Measurements from ENCODE around the gene ADM5. TPM values are rescaled to one million over a fixed set of nuclear protein-coding genes. Genes with fewer than 3 reads are reported as not detected.

ADM5 gene
- total RNA-seq, 1 experiment from 2014 or later = 13.5 TPM

DNA sequence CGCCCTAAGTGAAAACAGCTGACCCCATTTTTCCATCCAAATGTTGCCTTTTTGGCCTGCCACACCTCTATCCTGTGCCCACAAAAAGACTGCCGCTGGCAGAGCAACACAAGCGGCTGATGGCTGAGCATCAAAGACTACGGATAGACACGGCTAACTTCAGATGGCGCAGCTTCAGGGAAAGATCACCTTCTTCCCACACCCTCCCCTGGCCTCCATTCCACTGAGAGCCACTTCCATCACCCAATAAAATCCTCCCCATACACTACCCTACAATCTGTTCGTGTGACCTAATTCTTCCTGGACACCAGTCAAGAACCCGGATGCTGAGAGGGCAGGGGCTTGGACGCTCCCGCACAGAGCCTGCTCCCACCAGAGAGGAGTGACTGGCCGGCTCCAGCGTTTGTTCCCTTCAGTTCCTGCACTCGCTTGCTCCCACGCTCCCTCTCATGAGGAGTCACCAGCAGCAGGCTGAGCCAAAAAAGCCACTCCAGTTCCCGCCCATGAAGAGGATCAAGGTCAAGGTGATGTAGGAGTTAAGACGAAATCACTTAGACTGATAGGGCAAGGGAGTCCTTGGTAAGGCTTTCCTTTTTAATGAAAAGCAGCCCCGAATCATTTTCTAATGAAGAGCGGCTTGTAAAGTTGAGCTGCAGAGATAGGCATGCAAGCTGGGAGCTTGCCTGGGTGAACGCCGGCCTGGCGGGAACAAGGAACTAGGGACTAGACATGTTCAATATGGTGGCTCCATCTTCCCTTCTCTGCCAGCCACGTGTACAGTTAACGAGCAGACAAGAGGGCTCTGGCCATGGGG lies 38.0 kb downstream of the ADM5 start:
- H4K5ac ChIP-seq (ENCODE audit: insufficient read length, low read depth, low read length) = no peak overlapping the region
- H3K27me3 ChIP-seq (ENCODE audit: insufficient read depth, low read length) = no peaks in the 10 kb centered on the region
- H3K4me1 ChIP-seq (ENCODE audit: insufficient read depth, low read length) = no peaks in the 10 kb centered on the region; the same call in 1 of the 2 replicates
- H3K9me3 ChIP-seq (ENCODE audit: control insufficient read depth, low read depth, low read length) = no peaks in the 10 kb centered on the region
- H2BK5ac ChIP-seq (ENCODE audit: insufficient read length, low read length) = no peak overlapping the region
- H3K79me1 ChIP-seq (ENCODE audit: insufficient read depth, low read depth, low read length, poor library complexity, severe bottlenecking) = no peaks in the 10 kb centered on the region
- TF ChIP-seq, protein P1, sequence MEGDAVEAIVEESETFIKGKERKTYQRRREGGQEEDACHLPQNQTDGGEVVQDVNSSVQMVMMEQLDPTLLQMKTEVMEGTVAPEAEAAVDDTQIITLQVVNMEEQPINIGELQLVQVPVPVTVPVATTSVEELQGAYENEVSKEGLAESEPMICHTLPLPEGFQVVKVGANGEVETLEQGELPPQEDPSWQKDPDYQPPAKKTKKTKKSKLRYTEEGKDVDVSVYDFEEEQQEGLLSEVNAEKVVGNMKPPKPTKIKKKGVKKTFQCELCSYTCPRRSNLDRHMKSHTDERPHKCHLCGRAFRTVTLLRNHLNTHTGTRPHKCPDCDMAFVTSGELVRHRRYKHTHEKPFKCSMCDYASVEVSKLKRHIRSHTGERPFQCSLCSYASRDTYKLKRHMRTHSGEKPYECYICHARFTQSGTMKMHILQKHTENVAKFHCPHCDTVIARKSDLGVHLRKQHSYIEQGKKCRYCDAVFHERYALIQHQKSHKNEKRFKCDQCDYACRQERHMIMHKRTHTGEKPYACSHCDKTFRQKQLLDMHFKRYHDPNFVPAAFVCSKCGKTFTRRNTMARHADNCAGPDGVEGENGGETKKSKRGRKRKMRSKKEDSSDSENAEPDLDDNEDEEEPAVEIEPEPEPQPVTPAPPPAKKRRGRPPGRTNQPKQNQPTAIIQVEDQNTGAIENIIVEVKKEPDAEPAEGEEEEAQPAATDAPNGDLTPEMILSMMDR (conservative IDR thresholded peaks at IDR 0.05) = no peak
- no peak overlapping the region for H4K91ac ChIP-seq (ENCODE audit: insufficient read length, low read depth, low read length)
- no peak overlapping the region for H4K8ac ChIP-seq (replicated peaks; ENCODE audit: insufficient read length, low read depth, low read length)
- H3K79me2 ChIP-seq (ENCODE audit: insufficient read depth, low read length) = no peaks in the 10 kb centered on the region
- H2BK15ac ChIP-seq (ENCODE audit: low read depth, low read length) = no peak overlapping the region
- no peaks in the 10 kb centered on the region for H3K23me2 ChIP-seq (ENCODE audit: insufficient read length, low read depth, low read length, poor library complexity, severe bottlenecking)
- peaks cover 9% of the 10 kb centered on the region for H3K27me3 Mint-ChIP-seq (ENCODE audit: low read depth)
- no peaks in the 10 kb centered on the region for H4K20me1 ChIP-seq (ENCODE audit: control insufficient read depth, insufficient read depth, insufficient read length)
- no CpG with 5 or more reads among the region's 23 CpGs for WGBS (ENCODE audit: extremely low coverage, insufficient read length, low lambda C conversion rate)
- no peak overlapping the region for H2BK12ac ChIP-seq (ENCODE audit: insufficient read length, low read depth, low read length)
- H3K4me3 Mint-ChIP-seq = no peak overlapping the region
- peaks cover 6 to 10% of the 10 kb centered on the region in 2 experiments for H3K4me1 Mint-ChIP-seq
- H2AFZ ChIP-seq (ENCODE audit: low read length) = no peak overlapping the region
- no peak overlapping the region for H3T11ph ChIP-seq (ENCODE audit: low read length)
- no peak overlapping the region for H2AK5ac ChIP-seq (ENCODE audit: insufficient read length, low read length)
- H3K18ac ChIP-seq (ENCODE audit: insufficient read length, low read depth, low read length) = no peak overlapping the region
- H3K56ac ChIP-seq (ENCODE audit: insufficient read length, low read depth, low read length) = no peak overlapping the region
- H3K27ac ChIP-seq (ENCODE audit: insufficient read length, low read depth, low read length) = no peak overlapping the region
- no peaks in the 10 kb centered on the region for H3K36me3 Mint-ChIP-seq (ENCODE audit: insufficient read depth in 1 of 3, low read depth in 3 of 3)
- H2BK20ac ChIP-seq (ENCODE audit: low read depth, low read length, poor library complexity, severe bottlenecking) = no peak overlapping the region
- no peak overlapping the region for H3K4ac ChIP-seq (ENCODE audit: low read depth, low read length)
- no peaks in the 10 kb centered on the region for H3K9me3 Mint-ChIP-seq
- H3K23ac ChIP-seq (ENCODE audit: insufficient read length, low read depth, low read length) = no peak overlapping the region
- H3K14ac ChIP-seq (ENCODE audit: insufficient read depth, low read length) = no peak overlapping the region
- H2BK120ac ChIP-seq (ENCODE audit: low read depth, low read length, poor library complexity, severe bottlenecking) = no peak overlapping the region
- no peak overlapping the region for H3K4me2 ChIP-seq (ENCODE audit: insufficient read depth, insufficient read length, low read length)
- H3K9ac ChIP-seq (ENCODE audit: extremely low read depth, insufficient read length, low read length) = no peak overlapping the region
- no peak overlapping the region; a peak in 1 of 7 replicates for H3K27ac Mint-ChIP-seq
- DNase-seq = no peak

All from H9 (cell line).